HEK293 (cell line): ENCODE results near the gene UROD.

Experiments used
- EGR2 ChIP-seq: fragments of 450-650 bp; formaldehyde crosslinking; IDR thresholded peaks from 2 replicates; pipeline ENCODE4 v1.5.1; 2016; ENCODE audit warnings: low read depth, missing biosample characterization, missing genetic modification characterization
- KLF10 ChIP-seq: fragments of 450-650 bp; IDR thresholded peaks from 2 replicates; pipeline ENCODE4 v1.5.1; 2018; ENCODE audit warnings: missing biosample characterization, mild to moderate bottlenecking, missing genetic modification characterization
- KLF7 ChIP-seq: fragments of 450-650 bp; formaldehyde crosslinking; IDR thresholded peaks from 2 replicates; pipeline ENCODE4 v1.5.1; 2016; ENCODE audit warnings: missing biosample characterization, missing genetic modification characterization, borderline replicate concordance
- PRDM1 ChIP-seq: fragments of 450-650 bp; formaldehyde crosslinking; IDR thresholded peaks from 2 replicates; pipeline ENCODE4; 2016; ENCODE audit warnings: missing biosample characterization, missing genetic modification characterization
- SETDB1 ChIP-seq: IDR thresholded peaks from one replicate; pipeline ENCODE4 v1.6.1; 2017; ENCODE audit warnings: mild to moderate bottlenecking, low read length, moderate library complexity, mixed read lengths; ENCODE audit not compliant: insufficient read length
- ZBTB11 ChIP-seq: fragments of 450-650 bp; formaldehyde crosslinking; conservative IDR thresholded peaks from 2 replicates; pipeline ENCODE4 v1.5.1; 2016; ENCODE audit warnings: low read depth, missing biosample characterization, missing genetic modification characterization
- ZBTB17 ChIP-seq: fragments of 450-650 bp; formaldehyde crosslinking; IDR thresholded peaks from 2 replicates; pipeline ENCODE4 v1.5.1; 2016; ENCODE audit warnings: missing biosample characterization, missing genetic modification characterization
- ZBTB20 ChIP-seq: fragments of 450-650 bp; formaldehyde crosslinking; IDR thresholded peaks from 2 replicates; pipeline ENCODE4 v1.5.1; 2016; ENCODE audit warnings: missing biosample characterization, missing genetic modification characterization
- ZBTB21 ChIP-seq: fragments of 450-650 bp; formaldehyde crosslinking; IDR thresholded peaks from 2 replicates; pipeline ENCODE4 v1.5.1; 2017; ENCODE audit warnings: missing biosample characterization, missing genetic modification characterization
- ZBTB48 ChIP-seq: fragments of 450-650 bp; formaldehyde crosslinking; IDR thresholded peaks from 2 replicates; pipeline ENCODE4 v1.5.1; 2016; ENCODE audit warnings: missing biosample characterization, missing genetic modification characterization
- ZNF146 ChIP-seq: fragments of 450-650 bp; formaldehyde crosslinking; IDR thresholded peaks from 2 replicates; pipeline ENCODE4 v1.5.1; 2016; ENCODE audit warnings: missing biosample characterization, missing genetic modification characterization
- ZNF148 ChIP-seq: fragments of 450-650 bp; formaldehyde crosslinking; IDR thresholded peaks from 2 replicates; pipeline ENCODE4 v1.5.0; 2017; ENCODE audit warnings: missing biosample characterization, missing genetic modification characterization, borderline replicate concordance
- ZNF157 ChIP-seq: fragments of 450-650 bp; formaldehyde crosslinking; IDR thresholded peaks from 2 replicates; pipeline ENCODE4 v1.5.1; 2016; ENCODE audit warnings: missing biosample characterization, missing genetic modification characterization
- ZNF18 ChIP-seq: fragments of 450-650 bp; formaldehyde crosslinking; IDR thresholded peaks from 2 replicates; pipeline ENCODE4 v1.5.1; 2016; ENCODE audit warnings: missing biosample characterization, missing genetic modification characterization
- ZNF202 ChIP-seq: fragments of 450-650 bp; formaldehyde crosslinking; IDR thresholded peaks from 2 replicates; pipeline ENCODE4 v1.5.1; 2016; ENCODE audit warnings: missing biosample characterization, missing genetic modification characterization, borderline replicate concordance
- ZNF223 ChIP-seq: fragments of 450-650 bp; formaldehyde crosslinking; IDR thresholded peaks from 2 replicates; pipeline ENCODE4 v1.5.1; 2016; ENCODE audit warnings: missing biosample characterization, missing genetic modification characterization
- ZNF239 ChIP-seq: fragments of 450-650 bp; formaldehyde crosslinking; IDR thresholded peaks from 2 replicates; pipeline ENCODE4 v1.5.1; 2016; ENCODE audit warnings: missing biosample characterization, missing genetic modification characterization
- ZNF24 ChIP-seq: fragments of 450-650 bp; formaldehyde crosslinking; IDR thresholded peaks from 2 replicates; pipeline ENCODE4 v1.5.1; 2016; ENCODE audit warnings: missing biosample characterization, missing genetic modification characterization
- ZNF302 ChIP-seq: fragments of 450-650 bp; formaldehyde crosslinking; IDR thresholded peaks from 2 replicates; pipeline ENCODE4 v1.5.1; 2016; ENCODE audit warnings: missing biosample characterization, missing genetic modification characterization, low read depth
- ZNF366 ChIP-seq: fragments of 450-650 bp; formaldehyde crosslinking; conservative IDR thresholded peaks from 2 replicates; pipeline ENCODE4 v1.5.1; 2016; ENCODE audit warnings: missing biosample characterization, missing genetic modification characterization
- ZNF394 ChIP-seq: fragments of 450-650 bp; formaldehyde crosslinking; IDR thresholded peaks from 2 replicates; pipeline ENCODE4 v1.5.1; 2016; ENCODE audit warnings: missing biosample characterization, missing genetic modification characterization, mild to moderate bottlenecking, moderate library complexity, borderline replicate concordance
- ZNF433 ChIP-seq: fragments of 450-650 bp; formaldehyde crosslinking; IDR thresholded peaks from 2 replicates; pipeline ENCODE4 v1.5.1; 2016; ENCODE audit warnings: missing biosample characterization, missing genetic modification characterization, low read depth
- ZNF571 ChIP-seq: fragments of 450-650 bp; formaldehyde crosslinking; IDR thresholded peaks from 2 replicates; pipeline ENCODE4 v1.5.0; 2017; ENCODE audit warnings: missing biosample characterization, missing genetic modification characterization
- ZNF621 ChIP-seq: fragments of 450-650 bp; formaldehyde crosslinking; IDR thresholded peaks from 2 replicates; pipeline ENCODE4 v1.5.1; 2017; ENCODE audit warnings: missing biosample characterization, missing genetic modification characterization
- ZNF658 ChIP-seq: fragments of 450-650 bp; formaldehyde crosslinking; IDR thresholded peaks from 2 replicates; pipeline ENCODE4; 2016; ENCODE audit warnings: missing biosample characterization, missing genetic modification characterization
- ZNF677 ChIP-seq: fragments of 450-650 bp; IDR thresholded peaks from 2 replicates; pipeline ENCODE4 v1.5.0; 2018; ENCODE audit warnings: missing biosample characterization, mild to moderate bottlenecking, missing genetic modification characterization, moderate library complexity
- ZSCAN23 ChIP-seq: fragments of 450-650 bp; formaldehyde crosslinking; IDR thresholded peaks from 2 replicates; pipeline ENCODE4 v1.5.1; 2016; ENCODE audit warnings: missing biosample characterization, missing genetic modification characterization
- ZSCAN30 ChIP-seq: fragments of 450-650 bp; IDR thresholded peaks from 2 replicates; pipeline ENCODE4 v1.5.1; 2018; ENCODE audit warnings: missing biosample characterization, mild to moderate bottlenecking, missing genetic modification characterization, moderate library complexity
- ZSCAN4 ChIP-seq: fragments of 450-650 bp; formaldehyde crosslinking; IDR thresholded peaks from 2 replicates; pipeline ENCODE4 v1.5.1; 2017; ENCODE audit warnings: missing biosample characterization, missing genetic modification characterization

Gene UROD

GRCh38 chr1:45010855-45011811 lies 921 bp upstream of the UROD start, which contains the start of gene HECTD3 (continued):
- TF ChIP-seq EGR2 (peak; percentile 56), ZNF157 (no peak), PRDM1 (tag by site-specific recombination) (no peak), ZBTB20 (tag by site-specific recombination) (peak; percentile 95), ZNF571 (tag by site-specific recombination) (no peak), ZNF148 (tag by site-specific recombination) (no peak), ZNF677 (tag by site-specific recombination) (no peak), ZNF433 (tag by site-specific recombination) (no peak), ZSCAN23 (tag by site-specific recombination) (no peak), KLF10 (peak; percentile 88), ZNF394 (tag by site-specific recombination) (peak; percentile 65), ZBTB17 (tag by site-specific recombination) (no peak), ZBTB21 (no peak), ZNF223 (no peak), ZNF18 (no peak), SETDB1 (no peak), ZNF202 (no peak), ZNF24 (tag by site-specific recombination) (no peak), ZBTB11 (tag by site-specific recombination) (peak; percentile 36; the same call in 1 of the 2 replicates), ZNF366 (tag by site-specific recombination) (no peak), ZNF146 (tag by site-specific recombination) (no peak), ZBTB48 (tag by site-specific recombination) (0 out of 2 replicates have a peak, but pooled peaks have one; percentile 53), KLF7 (tag by site-specific recombination) (peak; percentile 94), ZNF302 (no peak), ZSCAN30 (tag by site-specific recombination) (0 out of 2 replicates have a peak, but pooled peaks have one; percentile 34), ZNF239 (tag by site-specific recombination) (no peak), ZSCAN4 (no peak), ZNF621 (tag by site-specific recombination) (no peak), ZNF658 (tag by site-specific recombination) (no peak)
